HEK293 (cell line): Measurements from ENCODE around the gene ZMYND15.

ENCODE experiments used
- BCL11B ChIP-seq: fragments of 450-650 bp; formaldehyde crosslinking; IDR thresholded peaks from 2 replicates; pipeline ENCODE4 v1.5.1; 2016; ENCODE audit warnings: low read depth, missing biosample characterization, missing genetic modification characterization
- EGR2 ChIP-seq: fragments of 450-650 bp; formaldehyde crosslinking; IDR thresholded peaks from 2 replicates; pipeline ENCODE4 v1.5.1; 2016; ENCODE audit warnings: low read depth, missing biosample characterization, missing genetic modification characterization
- IKZF3 ChIP-seq: fragments of 450-650 bp; IDR thresholded peaks from 2 replicates; pipeline ENCODE4 v1.5.0; 2018; ENCODE audit warnings: missing biosample characterization, mild to moderate bottlenecking, missing genetic modification characterization, moderate library complexity
- SP2 ChIP-seq: fragments of 450-650 bp; formaldehyde crosslinking; IDR thresholded peaks from 2 replicates; pipeline ENCODE4 v1.5.1; 2016; ENCODE audit warnings: missing biosample characterization, missing genetic modification characterization
- WT1 ChIP-seq: fragments of 450-650 bp; formaldehyde crosslinking; IDR thresholded peaks from 2 replicates; pipeline ENCODE4 v1.5.1; 2016; ENCODE audit warnings: missing biosample characterization, missing genetic modification characterization
- ZBTB6 ChIP-seq: fragments of 450-650 bp; formaldehyde crosslinking; IDR thresholded peaks from 2 replicates; pipeline ENCODE4 v1.5.1; 2017; ENCODE audit warnings: missing biosample characterization, missing genetic modification characterization
- ZFP69B ChIP-seq: fragments of 450-650 bp; formaldehyde crosslinking; IDR thresholded peaks from 2 replicates; pipeline ENCODE4 v1.5.1; 2016; ENCODE audit warnings: missing biosample characterization, missing genetic modification characterization
- ZNF114 ChIP-seq: fragments of 450-650 bp; formaldehyde crosslinking; IDR thresholded peaks from 2 replicates; pipeline ENCODE4 v1.5.0; 2017; ENCODE audit warnings: missing biosample characterization, missing genetic modification characterization
- ZNF174 ChIP-seq: fragments of 450-650 bp; formaldehyde crosslinking; IDR thresholded peaks from 2 replicates; pipeline ENCODE4 v1.5.0; 2017; ENCODE audit warnings: missing biosample characterization, mild to moderate bottlenecking, missing genetic modification characterization
- ZNF202 ChIP-seq: fragments of 450-650 bp; formaldehyde crosslinking; IDR thresholded peaks from 2 replicates; pipeline ENCODE4 v1.5.1; 2016; ENCODE audit warnings: missing biosample characterization, missing genetic modification characterization, borderline replicate concordance
- ZNF354C ChIP-seq: fragments of 450-650 bp; formaldehyde crosslinking; IDR thresholded peaks from 2 replicates; pipeline ENCODE4 v1.5.1; 2016; ENCODE audit warnings: missing biosample characterization, missing genetic modification characterization, low read depth, borderline replicate concordance
- ZNF423 ChIP-seq: fragments of 450-650 bp; formaldehyde crosslinking; IDR thresholded peaks from 2 replicates; pipeline ENCODE4 v1.5.1; 2016; ENCODE audit warnings: missing biosample characterization, missing genetic modification characterization
- ZNF513 ChIP-seq: fragments of 450-650 bp; IDR thresholded peaks from 2 replicates; pipeline ENCODE4 v1.5.1; 2018; ENCODE audit warnings: missing biosample characterization, missing genetic modification characterization
- ZNF548 ChIP-seq: fragments of 450-650 bp; formaldehyde crosslinking; IDR thresholded peaks from 2 replicates; pipeline ENCODE4 v1.5.1; 2016; ENCODE audit warnings: missing biosample characterization, missing genetic modification characterization
- ZNF585B ChIP-seq: fragments of 450-650 bp; formaldehyde crosslinking; IDR thresholded peaks from 2 replicates; pipeline ENCODE4 v1.5.1; 2016; ENCODE audit warnings: missing biosample characterization, missing genetic modification characterization
- ZNF600 ChIP-seq: fragments of 450-650 bp; formaldehyde crosslinking; IDR thresholded peaks from 2 replicates; pipeline ENCODE4 v1.5.1; 2016; ENCODE audit warnings: missing biosample characterization, missing genetic modification characterization
- ZNF843 ChIP-seq: fragments of 450-650 bp; formaldehyde crosslinking; IDR thresholded peaks from 2 replicates; pipeline ENCODE4 v1.5.1; 2016; ENCODE audit warnings: missing biosample characterization, missing genetic modification characterization
- TF ChIP-seq, protein P1 (sequence below): fragments of 450-650 bp; formaldehyde crosslinking; IDR thresholded peaks from 2 replicates; pipeline ENCODE4 v1.5.1; 2016; ENCODE audit warnings: missing biosample characterization, missing genetic modification characterization
- TF ChIP-seq, protein P2 (sequence below): fragments of 450-650 bp; formaldehyde crosslinking; IDR thresholded peaks from 2 replicates; pipeline ENCODE4 v1.5.1; 2016; ENCODE audit warnings: missing biosample characterization, missing genetic modification characterization, borderline replicate concordance

The ZMYND15 gene

GRCh38 chr17:4739122-4740024 is at the start of gene ZMYND15, which contains the start of gene CXCL16 (continued):
- TF ChIP-seq, protein P1, sequence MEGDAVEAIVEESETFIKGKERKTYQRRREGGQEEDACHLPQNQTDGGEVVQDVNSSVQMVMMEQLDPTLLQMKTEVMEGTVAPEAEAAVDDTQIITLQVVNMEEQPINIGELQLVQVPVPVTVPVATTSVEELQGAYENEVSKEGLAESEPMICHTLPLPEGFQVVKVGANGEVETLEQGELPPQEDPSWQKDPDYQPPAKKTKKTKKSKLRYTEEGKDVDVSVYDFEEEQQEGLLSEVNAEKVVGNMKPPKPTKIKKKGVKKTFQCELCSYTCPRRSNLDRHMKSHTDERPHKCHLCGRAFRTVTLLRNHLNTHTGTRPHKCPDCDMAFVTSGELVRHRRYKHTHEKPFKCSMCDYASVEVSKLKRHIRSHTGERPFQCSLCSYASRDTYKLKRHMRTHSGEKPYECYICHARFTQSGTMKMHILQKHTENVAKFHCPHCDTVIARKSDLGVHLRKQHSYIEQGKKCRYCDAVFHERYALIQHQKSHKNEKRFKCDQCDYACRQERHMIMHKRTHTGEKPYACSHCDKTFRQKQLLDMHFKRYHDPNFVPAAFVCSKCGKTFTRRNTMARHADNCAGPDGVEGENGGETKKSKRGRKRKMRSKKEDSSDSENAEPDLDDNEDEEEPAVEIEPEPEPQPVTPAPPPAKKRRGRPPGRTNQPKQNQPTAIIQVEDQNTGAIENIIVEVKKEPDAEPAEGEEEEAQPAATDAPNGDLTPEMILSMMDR (tag by site-specific recombination): no peak
- TF ChIP-seq ZNF585B: no peak
- peak; percentile 33; the same call in 1 of the 2 replicates for TF ChIP-seq SP2 (tag by site-specific recombination)
- TF ChIP-seq, protein P2, sequence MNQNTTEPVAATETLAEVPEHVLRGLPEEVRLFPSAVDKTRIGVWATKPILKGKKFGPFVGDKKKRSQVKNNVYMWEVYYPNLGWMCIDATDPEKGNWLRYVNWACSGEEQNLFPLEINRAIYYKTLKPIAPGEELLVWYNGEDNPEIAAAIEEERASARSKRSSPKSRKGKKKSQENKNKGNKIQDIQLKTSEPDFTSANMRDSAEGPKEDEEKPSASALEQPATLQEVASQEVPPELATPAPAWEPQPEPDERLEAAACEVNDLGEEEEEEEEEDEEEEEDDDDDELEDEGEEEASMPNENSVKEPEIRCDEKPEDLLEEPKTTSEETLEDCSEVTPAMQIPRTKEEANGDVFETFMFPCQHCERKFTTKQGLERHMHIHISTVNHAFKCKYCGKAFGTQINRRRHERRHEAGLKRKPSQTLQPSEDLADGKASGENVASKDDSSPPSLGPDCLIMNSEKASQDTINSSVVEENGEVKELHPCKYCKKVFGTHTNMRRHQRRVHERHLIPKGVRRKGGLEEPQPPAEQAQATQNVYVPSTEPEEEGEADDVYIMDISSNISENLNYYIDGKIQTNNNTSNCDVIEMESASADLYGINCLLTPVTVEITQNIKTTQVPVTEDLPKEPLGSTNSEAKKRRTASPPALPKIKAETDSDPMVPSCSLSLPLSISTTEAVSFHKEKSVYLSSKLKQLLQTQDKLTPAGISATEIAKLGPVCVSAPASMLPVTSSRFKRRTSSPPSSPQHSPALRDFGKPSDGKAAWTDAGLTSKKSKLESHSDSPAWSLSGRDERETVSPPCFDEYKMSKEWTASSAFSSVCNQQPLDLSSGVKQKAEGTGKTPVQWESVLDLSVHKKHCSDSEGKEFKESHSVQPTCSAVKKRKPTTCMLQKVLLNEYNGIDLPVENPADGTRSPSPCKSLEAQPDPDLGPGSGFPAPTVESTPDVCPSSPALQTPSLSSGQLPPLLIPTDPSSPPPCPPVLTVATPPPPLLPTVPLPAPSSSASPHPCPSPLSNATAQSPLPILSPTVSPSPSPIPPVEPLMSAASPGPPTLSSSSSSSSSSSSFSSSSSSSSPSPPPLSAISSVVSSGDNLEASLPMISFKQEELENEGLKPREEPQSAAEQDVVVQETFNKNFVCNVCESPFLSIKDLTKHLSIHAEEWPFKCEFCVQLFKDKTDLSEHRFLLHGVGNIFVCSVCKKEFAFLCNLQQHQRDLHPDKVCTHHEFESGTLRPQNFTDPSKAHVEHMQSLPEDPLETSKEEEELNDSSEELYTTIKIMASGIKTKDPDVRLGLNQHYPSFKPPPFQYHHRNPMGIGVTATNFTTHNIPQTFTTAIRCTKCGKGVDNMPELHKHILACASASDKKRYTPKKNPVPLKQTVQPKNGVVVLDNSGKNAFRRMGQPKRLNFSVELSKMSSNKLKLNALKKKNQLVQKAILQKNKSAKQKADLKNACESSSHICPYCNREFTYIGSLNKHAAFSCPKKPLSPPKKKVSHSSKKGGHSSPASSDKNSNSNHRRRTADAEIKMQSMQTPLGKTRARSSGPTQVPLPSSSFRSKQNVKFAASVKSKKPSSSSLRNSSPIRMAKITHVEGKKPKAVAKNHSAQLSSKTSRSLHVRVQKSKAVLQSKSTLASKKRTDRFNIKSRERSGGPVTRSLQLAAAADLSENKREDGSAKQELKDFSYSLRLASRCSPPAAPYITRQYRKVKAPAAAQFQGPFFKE (tag by site-specific recombination): no peak
- 0 out of 2 replicates have a peak, but pooled peaks have one; percentile 9 for TF ChIP-seq ZNF513 (tag by site-specific recombination)
- TF ChIP-seq ZFP69B (tag by site-specific recombination): 0 out of 2 replicates have a peak, but pooled peaks have one; percentile 19
- peak; percentile 78 for TF ChIP-seq ZNF600 (tag by site-specific recombination)
- 0 out of 2 replicates have a peak, but pooled peaks have one; percentile 22 for TF ChIP-seq ZNF843 (tag by site-specific recombination)
- no peak for TF ChIP-seq ZNF114 (tag by site-specific recombination)
- no peak for TF ChIP-seq ZNF548 (tag by site-specific recombination)
- no peak for TF ChIP-seq ZNF354C (tag by site-specific recombination)
- TF ChIP-seq ZBTB6: peak; percentile 76; the same call in 1 of the 2 replicates
- TF ChIP-seq ZNF202: no peak
- no peak for TF ChIP-seq ZNF423 (tag by site-specific recombination)
- TF ChIP-seq EGR2 (tag by site-specific recombination): 0 out of 2 replicates have a peak, but pooled peaks have one; percentile 12
- TF ChIP-seq BCL11B (tag by site-specific recombination): no peak
- no peak for TF ChIP-seq ZNF174
- peak; percentile 10; the same call in 1 of the 2 replicates for TF ChIP-seq IKZF3 (tag by site-specific recombination)
- 0 out of 2 replicates have a peak, but pooled peaks have one; percentile 14 for TF ChIP-seq WT1 (tag by site-specific recombination)
- TF ChIP-seq, all 188 proteins: peak for 32
